Measurements from ENCODE around the gene CENPP.
"Not testable (repeated sequence)": the region's sequence is repeated elsewhere in the genome, so short reads cannot be mapped to it uniquely, and the experiment has no call there.

CENPP gene

GRCh38 chr9:92384375-92384774 is 58.6 kb downstream of the CENPP start:
- DNase-seq: no peak

GRCh38 chr9:92385001-92385400 is 59.2 kb downstream of the CENPP start:
- no peak for DNase-seq

GRCh38 chr9:92385477-92385876 is 59.7 kb downstream of the CENPP start:
- no peak for DNase-seq

GRCh38 chr9:92385953-92386352 is 60.2 kb downstream of the CENPP start:
- no peak for DNase-seq

- DNase-seq: no peak
Observed at GRCh38 chr9:92392690-92393089, 66.9 kb downstream of the CENPP start.

- no peak for DNase-seq
Observed at GRCh38 chr9:92393686-92394085, 67.9 kb downstream of the CENPP start.

- no peak for DNase-seq
Observed at GRCh38 chr9:92395617-92396016, 69.9 kb downstream of the CENPP start.

GRCh38 chr9:92397853-92398252 is 72.1 kb downstream of the CENPP start:
- DNase-seq: no peak

- DNase-seq: no peak
Observed at GRCh38 chr9:92402360-92402759, 76.6 kb downstream of the CENPP start.

- no peak for DNase-seq
Observed at GRCh38 chr9:92402826-92403745, 77.3 kb downstream of the CENPP start.

- no peak for DNase-seq
Observed at GRCh38 chr9:92404042-92404836, 78.5 kb downstream of the CENPP start, which contains the start of gene OGN. Gene OGN, minus strand, starts transcription at chr9:92404578. Its CDS starts 1,171 bp downstream, at chr9:92403407.

GRCh38 chr9:92405818-92406217 is 80.1 kb downstream of the CENPP start:
- no peak for DNase-seq

GRCh38 chr9:92406477-92406876 is 80.7 kb downstream of the CENPP start:
- DNase-seq: no peak

GRCh38 chr9:92407818-92408217 is 82.1 kb downstream of the CENPP start:
- no peak for DNase-seq

- no peak for DNase-seq
Observed at GRCh38 chr9:92408747-92409478, 83.2 kb downstream of the CENPP start.

GRCh38 chr9:92411157-92411556 is 85.4 kb downstream of the CENPP start:
- DNase-seq: not testable (repeated sequence)

GRCh38 chr9:92414566-92414965 is 88.8 kb downstream of the CENPP start:
- no peak for DNase-seq

GRCh38 chr9:92422611-92423338 is 97.0 kb downstream of the CENPP start:
- DNase-seq: no peak

GRCh38 chr9:92423612-92424011 is 97.9 kb downstream of the CENPP start:
- no peak for DNase-seq

- DNase-seq: no peak
Observed at GRCh38 chr9:92424340-92424739, 98.6 kb downstream of the CENPP start, which contains the start of gene OMD. Gene OMD, minus strand, starts transcription at chr9:92424471. Its CDS starts 6,913 bp downstream, at chr9:92417558.

GRCh38 chr9:92425474-92425873 is 99.7 kb downstream of the CENPP start:
- DNase-seq: no peak

- peak; percentile 46 for DNase-seq
Observed at GRCh38 chr9:92426501-92427145, 100.9 kb downstream of the CENPP start.

All from NCI-H1105 treated with DMSO at 0.1 percent for 48 hours (cell line).